ENCODE measurements around the gene SLC43A3. TPM values are rescaled to one million over a fixed set of nuclear protein-coding genes. Genes with fewer than 3 reads are reported as not detected.
"Not testable (repeated sequence)": the region's sequence is repeated elsewhere in the genome, so short reads cannot be mapped to it uniquely, and the experiment has no call there.

Gene SLC43A3
- total RNA-seq, 1 experiment from 2014 or later: 0.41 TPM

DNA sequence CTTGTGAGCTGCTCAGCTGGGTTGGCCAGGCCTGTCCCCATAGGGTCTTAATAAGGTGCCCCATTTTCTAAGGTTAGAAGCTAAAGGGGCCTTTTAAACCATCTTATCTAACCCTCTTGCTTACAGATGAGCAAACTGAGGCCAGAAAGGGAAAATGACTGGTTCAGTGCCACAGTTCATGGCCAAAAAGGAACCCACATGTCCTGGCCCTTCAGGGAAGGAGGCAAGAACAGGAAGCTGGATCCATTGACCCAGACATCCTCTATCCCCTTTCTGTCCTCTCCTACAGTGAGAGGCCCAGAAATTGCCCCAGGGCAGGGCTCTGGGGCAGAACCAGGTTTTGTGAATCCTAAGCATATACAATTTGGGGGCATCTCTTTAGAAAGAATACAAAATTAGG is 56.0 kb downstream of the SLC43A3 start:
- in situ Hi-C loops (cut with HindIII; ENCODE audit: low pct_unique_long_range_greater_than_20kb, low sequenced_read_pairs): no loop called here
- DNase-seq (ENCODE audit: low read depth): no peak

DNA sequence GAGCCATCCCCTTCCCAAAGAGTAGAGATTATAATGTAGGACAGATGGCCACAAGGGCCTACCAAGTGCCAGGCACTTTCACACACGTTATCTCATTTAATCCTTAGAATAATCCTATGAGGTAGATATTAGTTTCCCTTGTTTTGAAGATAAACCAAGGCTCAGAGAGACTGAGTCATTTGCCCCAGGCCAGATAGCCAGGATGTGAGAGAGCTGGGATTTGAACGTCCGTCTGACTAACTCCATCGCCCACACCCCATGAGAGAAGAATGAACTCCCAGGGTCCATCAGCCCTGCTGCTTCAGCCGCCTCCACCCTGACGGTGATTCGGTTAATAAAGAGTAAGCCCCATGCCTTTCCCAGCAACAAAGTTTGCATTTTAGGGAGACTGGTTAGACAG is 56.7 kb downstream of the SLC43A3 start:
- DNase-seq (ENCODE audit: low read depth): no peak
- in situ Hi-C loops (cut with HindIII; ENCODE audit: low pct_unique_long_range_greater_than_20kb, low sequenced_read_pairs): no loop called here

- DNase-seq (ENCODE audit: low read depth): no peak
- in situ Hi-C loops (cut with HindIII; ENCODE audit: low pct_unique_long_range_greater_than_20kb, low sequenced_read_pairs): no loop called here
These were observed 58.1 kb downstream of the SLC43A3 start for GRCh38 chr11:57368845-57369232.

DNA sequence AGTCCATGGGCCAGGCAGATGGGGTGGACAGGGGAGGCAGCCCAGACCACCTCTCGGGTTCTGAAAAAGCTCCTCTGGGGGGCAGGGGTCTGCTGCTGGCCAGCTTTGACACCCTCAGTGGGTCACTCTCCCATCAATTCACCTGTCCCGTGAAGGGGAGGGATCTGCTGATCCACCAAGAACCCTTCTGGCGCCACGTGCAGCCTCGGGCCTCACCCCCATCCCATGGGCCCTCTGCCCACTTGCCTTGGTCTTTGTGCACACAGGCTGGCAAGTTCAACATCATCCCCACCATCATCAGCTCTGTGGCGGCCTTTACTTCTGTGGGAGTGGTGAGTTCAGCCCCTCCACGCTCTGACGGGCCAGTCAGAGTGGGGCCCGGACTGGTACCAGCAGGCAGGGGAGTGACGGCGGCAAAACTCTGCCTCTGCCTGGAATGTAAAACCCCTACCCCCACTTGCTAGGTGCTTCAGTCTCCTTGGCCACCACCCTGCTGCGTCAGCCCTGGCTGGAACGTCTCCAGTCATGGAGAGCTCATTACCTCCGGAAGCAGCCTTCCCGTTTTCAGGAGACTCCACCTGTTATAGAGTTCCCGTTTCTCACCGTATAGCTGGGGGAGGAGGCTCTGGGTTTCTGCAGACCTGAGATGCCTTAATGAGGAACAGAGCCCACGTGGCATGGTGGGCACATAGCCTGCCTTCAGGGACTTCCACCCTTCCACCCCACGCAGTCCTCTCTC is 58.6 kb downstream of the SLC43A3 start:
- DNase-seq (ENCODE audit: low read depth): no peak
- in situ Hi-C loops (cut with HindIII; ENCODE audit: low pct_unique_long_range_greater_than_20kb, low sequenced_read_pairs): no loop called here

DNA sequence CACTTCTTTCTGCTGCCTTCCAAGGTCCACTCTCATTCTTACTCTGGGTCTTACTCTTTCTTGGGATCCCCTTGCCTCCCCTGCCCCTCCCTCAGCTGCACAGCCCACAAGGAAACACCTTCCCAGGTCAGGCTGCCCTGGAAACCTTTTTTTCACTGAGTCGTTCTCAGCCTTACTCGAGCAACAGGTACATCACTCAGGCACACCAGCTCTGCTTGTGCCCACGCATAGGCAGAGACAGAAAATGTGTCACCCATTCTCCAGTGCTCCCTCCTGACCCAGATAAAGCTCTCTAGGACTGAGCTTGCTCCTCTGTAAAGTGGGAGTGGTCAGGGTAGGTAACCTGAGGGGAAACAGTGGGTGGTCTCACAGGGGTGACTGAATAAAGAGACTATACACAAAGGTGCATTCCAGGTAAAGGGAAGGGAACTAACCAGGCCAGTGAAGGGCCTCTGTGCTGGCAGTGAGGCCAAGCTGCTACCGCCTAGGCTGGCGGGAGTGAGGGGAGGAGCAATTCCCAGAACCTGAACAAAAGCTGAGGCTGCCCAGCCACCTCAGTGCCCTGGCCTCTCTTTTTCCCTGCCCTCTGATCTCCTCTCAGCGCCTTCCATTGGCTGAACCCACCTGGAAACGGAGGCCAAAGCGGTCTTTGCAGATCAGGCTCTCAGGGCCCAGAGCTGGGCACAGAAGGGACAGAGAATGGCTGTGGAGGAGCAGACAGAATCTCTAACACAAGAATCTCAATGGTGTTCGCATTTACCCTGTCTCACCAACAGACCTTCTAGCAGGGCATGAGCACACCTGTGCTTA is 61.9 kb downstream of the SLC43A3 start:
- in situ Hi-C loops (cut with HindIII; ENCODE audit: low pct_unique_long_range_greater_than_20kb, low sequenced_read_pairs): no loop called here
- no peak for DNase-seq (ENCODE audit: low read depth)

DNA sequence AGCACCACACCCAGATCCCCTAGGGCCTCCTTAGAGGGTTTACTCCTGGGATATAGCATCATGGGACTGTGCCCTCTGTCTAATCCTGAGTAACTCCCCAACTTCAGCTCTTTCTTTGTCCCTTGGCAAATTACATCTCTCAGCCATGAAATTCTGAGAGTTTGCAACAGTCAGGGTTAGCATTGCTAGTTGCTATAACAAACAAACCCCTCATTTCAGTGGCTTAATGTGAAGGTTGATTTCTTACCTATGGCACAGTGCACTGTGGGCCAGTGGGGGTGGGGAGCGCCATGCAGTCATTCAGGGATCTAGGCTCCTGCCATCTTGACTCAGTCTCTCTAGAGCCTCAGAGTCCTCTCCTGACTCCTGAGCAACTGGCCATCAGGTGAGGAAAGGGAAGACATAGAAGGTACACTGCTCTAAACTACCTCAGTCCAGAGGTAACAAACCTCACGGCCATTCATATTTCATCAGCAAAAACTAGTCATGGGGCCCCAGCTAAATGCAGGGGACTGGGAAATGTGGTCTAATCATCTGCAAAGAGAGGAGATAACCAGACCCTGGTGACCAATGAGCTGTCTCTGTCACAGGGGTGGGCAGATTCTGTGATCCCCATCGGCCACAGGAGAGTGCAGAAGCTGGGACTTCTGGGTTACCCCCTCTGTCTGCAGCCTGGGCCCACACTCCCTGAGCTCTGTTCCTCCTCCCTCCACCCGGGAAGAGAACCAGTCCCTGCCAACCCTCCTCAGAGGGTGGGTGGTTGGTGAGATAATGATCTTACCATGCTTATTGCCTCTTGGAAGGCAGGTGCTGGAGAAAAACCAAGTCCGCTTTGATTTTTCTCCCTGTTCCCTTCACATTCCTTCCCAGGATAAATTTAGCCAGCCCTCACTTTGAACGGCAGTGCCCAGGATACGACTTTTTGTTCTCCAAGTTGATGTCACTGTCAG is 63.5 kb downstream of the SLC43A3 start:
- in situ Hi-C loops (cut with HindIII; ENCODE audit: low pct_unique_long_range_greater_than_20kb, low sequenced_read_pairs): no loop called here
- DNase-seq (ENCODE audit: low read depth): no peak

- in situ Hi-C loops (cut with HindIII; ENCODE audit: low pct_unique_long_range_greater_than_20kb, low sequenced_read_pairs): no loop called here
These were observed 65.0 kb downstream of the SLC43A3 start for GRCh38 chr11:57361926-57362325.

GRCh38 chr11:57361420-57361819 is 65.5 kb downstream of the SLC43A3 start:
- in situ Hi-C loops (cut with HindIII; ENCODE audit: low pct_unique_long_range_greater_than_20kb, low sequenced_read_pairs); DNase-seq (ENCODE audit: low read depth): not testable (repeated sequence)

More at GRCh38 chr11:57361926-57362325, 65.0 kb downstream of the SLC43A3 start:
- DNase-seq (ENCODE audit: low read depth): no peak

DNA sequence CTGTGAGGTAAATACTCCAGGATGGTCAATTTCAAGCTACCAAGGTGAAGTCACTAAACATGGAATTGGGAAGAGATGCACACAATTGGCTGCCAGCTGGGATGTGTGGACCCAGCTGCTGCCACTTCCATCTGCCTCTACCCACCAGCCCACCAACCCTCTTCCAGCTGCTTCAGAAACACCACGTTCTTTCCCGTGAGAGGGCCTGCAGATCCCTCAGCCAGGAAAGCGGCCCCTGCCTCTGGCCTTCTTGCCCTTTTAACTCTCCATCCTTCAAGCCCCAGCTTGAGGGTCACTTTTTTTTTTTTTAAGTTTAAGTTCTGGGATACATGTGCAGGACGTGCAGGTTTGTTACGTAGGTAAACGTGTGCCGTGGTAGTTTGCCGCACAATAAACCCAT is 65.9 kb downstream of the SLC43A3 start:
- DNase-seq (ENCODE audit: low read depth): no peak
- in situ Hi-C loops (cut with HindIII; ENCODE audit: low pct_unique_long_range_greater_than_20kb, low sequenced_read_pairs): no loop called here

GRCh38 chr11:57359896-57360690 is 66.8 kb downstream of the SLC43A3 start:
- in situ Hi-C loops (cut with HindIII; ENCODE audit: low pct_unique_long_range_greater_than_20kb, low sequenced_read_pairs): no loop called here
- no peak for DNase-seq (ENCODE audit: low read depth)

DNA sequence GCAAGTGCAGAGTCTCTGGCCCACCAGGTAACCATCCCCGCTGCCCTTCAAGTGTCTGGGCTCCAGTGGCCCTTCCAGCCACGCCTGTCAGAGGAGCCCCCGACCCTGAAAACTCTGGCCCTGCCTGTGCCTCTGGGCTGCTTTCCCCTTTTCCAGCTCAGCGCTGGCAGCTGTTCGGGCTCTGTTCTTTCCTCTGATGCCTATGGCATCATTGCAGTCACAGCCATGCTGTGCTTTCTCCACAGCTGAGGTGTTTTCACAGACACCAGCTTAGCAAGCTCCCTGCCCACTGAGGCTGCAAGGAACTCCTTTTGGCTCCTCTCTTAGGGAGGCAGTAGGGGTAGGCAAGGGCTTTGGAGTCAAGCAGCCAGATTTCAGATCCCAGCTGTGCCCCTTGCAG is 67.5 kb downstream of the SLC43A3 start:
- DNase-seq (ENCODE audit: low read depth): no peak
- in situ Hi-C loops (cut with HindIII; ENCODE audit: low pct_unique_long_range_greater_than_20kb, low sequenced_read_pairs): no loop called here

GRCh38 chr11:57358991-57359390 is 67.9 kb downstream of the SLC43A3 start:
- DNase-seq (ENCODE audit: low read depth): no peak
- in situ Hi-C loops (cut with HindIII; ENCODE audit: low pct_unique_long_range_greater_than_20kb, low sequenced_read_pairs): no loop called here

GRCh38 chr11:57358543-57358961 is 68.4 kb downstream of the SLC43A3 start:
- DNase-seq (ENCODE audit: low read depth): no peak
- in situ Hi-C loops (cut with HindIII; ENCODE audit: low pct_unique_long_range_greater_than_20kb, low sequenced_read_pairs): no loop called here

DNA sequence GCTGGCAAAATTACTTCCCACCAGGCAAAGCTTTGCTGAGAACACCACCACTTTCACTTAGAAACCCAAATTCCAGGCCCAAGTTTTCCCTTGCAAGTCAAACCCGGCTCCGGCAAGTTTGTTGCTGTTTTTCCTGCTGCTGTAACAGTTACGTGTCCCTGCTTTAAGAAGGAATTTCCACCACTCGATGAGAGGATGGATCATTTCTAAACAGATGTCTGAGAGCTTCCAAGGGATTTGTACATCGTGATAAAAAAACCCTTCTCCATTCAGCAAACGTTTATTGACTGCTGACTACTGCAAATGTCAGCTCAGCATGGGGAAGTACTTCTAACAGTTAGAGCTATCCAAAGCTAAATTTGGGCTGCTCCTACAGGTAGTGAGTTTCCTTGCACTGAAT is 69.1 kb downstream of the SLC43A3 start:
- in situ Hi-C loops (cut with HindIII; ENCODE audit: low pct_unique_long_range_greater_than_20kb, low sequenced_read_pairs): no loop called here
- DNase-seq (ENCODE audit: low read depth): no peak

- in situ Hi-C loops (cut with HindIII; ENCODE audit: low pct_unique_long_range_greater_than_20kb, low sequenced_read_pairs): no loop called here
- no peak for DNase-seq (ENCODE audit: low read depth)
These were observed 69.6 kb downstream of the SLC43A3 start for GRCh38 chr11:57357310-57357709.

Measured in Caki2 (cell line).